Stimulated activated CD8-positive, alpha-beta memory T cell treated with anti-CD3 and anti-CD28 coated beads, Interleukin-12 subunit alpha, Interleukin-12 subunit beta, amount 100 ng/mL, for 4 hours (primary cell): ENCODE measurements around the gene LRRC4C.
"Not testable (repeated sequence)": the region's sequence is repeated elsewhere in the genome, so short reads cannot be mapped to it uniquely, and the experiment has no call there.

Source experiments
- DNase-seq: peaks from one replicate; pipeline ENCODE4 v3.0.0-alpha.2; 2020; ENCODE audit warnings: low read depth

Gene LRRC4C

DNA sequence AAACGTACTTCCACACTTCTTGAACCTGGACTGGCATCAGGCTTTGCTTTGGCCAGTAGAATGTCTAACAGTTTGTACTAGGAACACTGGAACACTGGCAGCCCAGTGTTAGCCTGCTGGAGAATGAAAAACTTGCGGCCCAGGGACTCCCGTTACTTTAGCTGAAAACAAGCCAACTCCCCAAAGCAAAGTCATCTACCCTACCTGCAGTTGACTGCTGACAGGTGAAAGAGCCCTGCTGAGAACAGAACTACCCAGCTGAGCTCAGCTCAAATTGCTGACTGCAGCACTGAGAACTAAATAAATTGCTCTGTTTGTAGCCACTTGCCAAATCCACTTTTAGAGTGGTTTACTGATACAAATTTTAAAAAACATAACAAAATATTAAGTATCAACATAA, 342.5 kb downstream of the LRRC4C start:
- no peak for DNase-seq

DNA sequence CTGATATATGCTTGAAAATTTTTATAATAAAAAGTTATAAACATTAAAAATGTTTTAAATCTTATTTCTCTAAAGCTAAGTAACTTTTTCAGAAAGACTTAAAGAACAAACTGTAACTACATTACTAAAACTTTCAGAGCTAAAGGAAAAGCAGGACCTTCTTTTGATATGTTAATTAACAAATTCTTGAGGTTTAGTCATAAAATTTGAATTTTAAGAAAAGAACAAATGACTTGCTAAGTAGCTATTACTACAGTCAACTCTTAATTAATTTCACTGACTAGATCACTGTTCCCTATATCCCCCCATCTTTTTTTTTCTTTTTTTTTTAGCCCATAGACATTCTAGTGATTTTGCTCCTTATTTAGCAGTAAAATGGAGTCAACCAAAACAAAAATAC, 344.4 kb downstream of the LRRC4C start:
- no peak for DNase-seq

DNA sequence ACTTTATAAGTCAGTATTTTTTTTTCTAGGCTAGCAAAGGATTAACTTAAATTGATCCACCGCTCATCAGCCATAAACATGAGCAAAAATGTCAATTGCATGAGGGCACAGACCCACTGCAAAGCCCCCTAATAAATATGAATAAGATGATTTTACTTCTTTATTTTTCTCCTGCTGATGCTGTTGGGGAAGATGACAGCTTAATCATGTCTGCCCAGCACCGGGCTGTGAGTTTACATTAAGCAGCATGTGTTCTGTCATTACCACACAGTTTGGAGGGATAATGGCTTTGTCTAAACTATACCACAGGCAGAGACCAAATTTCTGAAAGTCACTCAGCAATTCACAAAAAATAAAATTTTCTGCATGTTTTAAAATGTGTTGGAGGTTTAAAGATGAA, 346.3 kb downstream of the LRRC4C start:
- DNase-seq, result no peak

DNA sequence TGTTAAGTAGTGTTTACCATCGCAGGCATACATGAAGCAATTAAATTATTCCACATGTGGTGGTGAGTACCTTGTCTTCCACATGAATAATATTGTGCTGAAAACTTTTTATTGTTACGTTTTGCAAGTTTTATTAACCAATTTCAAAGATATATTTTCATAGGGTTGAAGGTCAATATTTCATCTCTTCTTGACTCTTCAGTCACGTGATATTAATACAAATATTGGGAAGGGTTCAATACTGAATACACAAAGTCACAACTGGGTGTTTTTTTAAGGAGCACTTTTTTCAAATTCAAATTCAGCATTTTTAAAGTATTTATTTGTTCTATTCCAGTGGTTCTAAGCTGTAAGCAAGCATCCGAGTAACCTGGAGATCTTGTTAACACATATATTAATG, 348.9 kb downstream of the LRRC4C start:
- DNase-seq, result no peak

DNA sequence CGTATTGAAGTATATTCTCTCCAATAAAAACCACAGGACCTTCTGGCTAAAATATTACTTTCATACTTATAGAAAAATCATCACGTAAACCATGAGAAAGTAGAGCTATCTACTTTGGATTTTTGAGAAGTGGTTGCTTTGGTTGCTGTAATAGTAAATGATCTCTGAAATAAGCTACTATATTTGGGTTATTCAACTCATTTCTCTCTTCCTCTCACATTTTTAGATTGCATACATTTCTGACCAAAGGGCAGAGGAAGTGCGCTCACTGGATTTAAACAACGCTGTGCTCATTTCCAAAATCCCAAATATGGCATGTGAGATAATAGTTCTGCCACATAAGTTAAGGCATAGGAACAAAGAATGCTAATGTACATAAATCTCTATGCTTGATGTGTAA, 357.0 kb downstream of the LRRC4C start:
- DNase-seq, result no peak

DNA sequence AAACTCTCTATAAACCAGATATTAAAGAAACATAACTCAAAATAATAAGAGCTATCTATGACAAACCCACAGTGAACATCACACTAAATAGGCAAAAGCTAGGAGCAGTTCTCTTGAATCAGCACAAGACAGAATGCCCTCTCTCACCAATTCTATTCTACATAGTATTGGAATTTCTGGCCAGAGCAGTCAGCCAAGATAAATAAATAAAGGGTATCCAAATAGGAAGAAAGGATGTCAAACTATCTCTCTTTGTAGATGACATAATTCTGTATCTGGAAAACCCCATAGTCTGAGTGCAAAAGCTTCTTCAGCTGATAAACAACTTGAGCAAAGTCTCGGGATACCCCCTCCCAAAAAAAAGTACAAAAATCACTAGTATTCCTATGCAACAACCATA, 359.8 kb downstream of the LRRC4C start:
- no peak for DNase-seq

DNA sequence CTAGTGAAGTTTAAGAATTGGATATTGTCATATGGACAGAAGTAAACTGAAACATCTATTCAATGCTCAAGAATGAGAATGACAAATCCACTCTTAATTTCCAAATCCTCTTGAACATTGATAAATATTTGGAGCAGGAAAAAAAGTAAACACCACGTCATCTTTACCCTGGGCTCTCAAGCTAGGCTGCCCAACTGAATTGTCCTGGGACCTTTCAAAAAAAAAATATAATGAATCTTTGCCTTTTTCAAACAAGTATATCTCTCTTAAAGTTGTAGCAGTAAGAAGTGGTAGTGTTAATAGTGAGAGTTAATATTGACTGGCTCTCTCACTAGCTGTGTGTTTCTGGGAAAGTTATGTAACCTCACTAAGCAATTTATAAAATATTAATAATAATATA, 374.3 kb downstream of the LRRC4C start:
- DNase-seq, result no peak

DNA sequence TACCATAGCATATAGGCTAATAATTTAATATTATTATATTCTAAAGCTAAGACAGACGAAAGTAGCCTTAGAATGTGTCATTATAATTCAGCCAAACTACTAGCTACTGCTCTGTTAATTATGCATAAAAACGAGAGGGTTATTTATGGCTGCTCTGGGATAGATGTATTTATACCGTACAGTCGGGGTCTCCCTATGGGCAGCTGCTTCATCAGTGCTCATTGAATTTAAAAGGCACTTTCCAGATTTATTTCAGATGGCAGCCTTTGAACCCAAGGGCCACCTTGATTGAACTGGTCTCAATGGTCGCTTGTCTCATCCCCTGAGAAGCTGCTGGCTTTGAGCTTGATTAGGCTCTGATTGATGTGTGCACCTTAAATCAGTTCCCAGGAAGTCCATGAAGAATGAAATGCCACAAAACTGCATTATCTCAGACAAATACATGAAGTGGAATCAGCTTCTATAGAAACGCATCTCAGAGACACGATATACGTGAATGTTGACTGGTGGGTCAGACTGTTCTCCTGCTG, 377.6 kb downstream of the LRRC4C start:
- DNase-seq, result no peak

DNA sequence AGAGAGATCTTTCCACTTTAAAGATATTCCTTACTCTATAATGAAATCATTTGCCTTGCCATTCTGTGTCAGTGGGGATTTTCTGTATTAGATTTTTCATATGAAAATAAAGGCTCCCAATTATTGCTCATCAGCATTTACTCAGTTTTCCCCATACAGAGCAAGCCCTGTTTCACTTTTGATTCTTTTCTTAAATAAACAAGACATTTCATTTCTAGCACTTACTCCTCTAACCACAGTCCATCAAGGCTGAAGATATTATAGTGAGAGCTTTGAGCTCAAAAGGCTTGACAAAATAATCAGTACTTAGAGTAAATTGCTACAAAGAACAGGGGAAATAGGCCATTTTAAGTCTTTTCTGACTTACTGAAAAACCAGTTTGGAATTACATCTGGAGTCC, 385.1 kb downstream of the LRRC4C start:
- DNase-seq, result no peak

DNA sequence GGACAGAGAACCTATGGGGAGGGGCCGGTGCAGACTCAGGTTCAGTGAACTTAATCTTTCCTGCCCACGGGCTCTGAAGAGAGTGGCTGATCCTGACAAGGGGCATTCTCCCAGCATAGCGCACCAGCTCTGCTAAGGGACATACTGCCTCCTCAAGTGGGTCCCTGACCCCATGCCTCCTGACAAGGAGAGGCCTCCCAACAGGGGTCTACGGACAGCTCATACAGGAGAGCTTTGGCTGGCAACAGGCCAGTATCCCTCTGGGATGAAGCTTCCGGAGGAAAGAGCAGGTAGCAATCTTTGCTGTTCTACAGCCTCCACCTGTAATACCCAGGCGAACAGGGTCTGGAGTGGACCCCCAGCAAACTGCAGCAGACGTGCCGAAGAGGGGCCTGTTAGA, 394.0 kb downstream of the LRRC4C start:
- DNase-seq, result no peak

DNA sequence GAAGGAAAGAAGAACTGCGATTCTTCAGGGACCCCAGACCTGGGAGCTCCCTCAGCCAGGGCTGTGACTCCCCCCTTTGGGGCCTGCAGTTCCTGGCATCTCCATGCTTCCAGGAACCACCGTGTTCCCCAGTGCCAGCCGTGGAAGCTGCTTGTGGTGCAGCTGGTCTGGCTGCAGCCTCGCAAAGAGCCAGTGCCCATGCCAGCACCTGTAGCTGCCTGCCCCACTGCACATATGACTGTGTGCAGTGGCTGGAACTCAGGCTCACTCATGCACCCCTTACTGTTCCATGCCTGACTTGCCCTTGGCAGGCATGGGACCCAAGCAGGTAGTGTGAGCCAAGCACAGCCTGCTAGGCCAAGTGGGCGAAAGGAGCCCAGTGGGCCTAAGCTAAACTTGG, 401.3 kb downstream of the LRRC4C start:
- DNase-seq, result no peak

DNA sequence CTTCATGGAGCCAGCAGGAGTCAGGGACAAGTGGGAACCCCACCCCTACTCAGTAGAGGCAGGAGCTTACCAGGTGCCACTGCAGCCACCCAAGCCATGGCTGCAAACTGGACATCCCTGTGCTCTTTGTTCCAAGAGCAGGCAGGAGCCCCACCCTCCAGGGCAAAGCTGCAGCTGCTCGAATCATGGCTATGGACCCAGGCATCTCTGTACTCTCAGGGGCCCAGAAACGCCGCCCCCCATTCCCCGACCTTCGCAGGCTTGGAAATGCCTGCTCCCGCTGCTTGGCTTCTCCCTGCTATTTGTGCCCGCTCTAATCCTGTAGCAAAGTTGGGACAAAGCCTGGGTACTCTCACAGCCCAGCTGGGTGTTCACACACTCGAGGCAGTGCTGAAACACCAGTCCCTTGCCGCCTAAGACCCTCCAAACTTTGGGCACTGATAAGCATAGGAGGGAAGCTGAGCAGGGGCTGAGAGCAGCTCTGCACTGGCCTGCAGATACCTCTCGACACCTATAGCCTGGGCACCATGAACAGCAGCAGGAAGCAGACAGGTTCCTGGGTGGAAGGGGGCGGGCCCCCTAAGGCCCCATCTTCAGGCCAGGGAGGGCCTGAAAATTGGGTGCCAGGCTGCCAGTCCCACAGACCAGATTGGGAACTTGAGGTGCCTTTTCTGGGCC, 402.4 kb downstream of the LRRC4C start:
- DNase-seq, result no peak

DNA sequence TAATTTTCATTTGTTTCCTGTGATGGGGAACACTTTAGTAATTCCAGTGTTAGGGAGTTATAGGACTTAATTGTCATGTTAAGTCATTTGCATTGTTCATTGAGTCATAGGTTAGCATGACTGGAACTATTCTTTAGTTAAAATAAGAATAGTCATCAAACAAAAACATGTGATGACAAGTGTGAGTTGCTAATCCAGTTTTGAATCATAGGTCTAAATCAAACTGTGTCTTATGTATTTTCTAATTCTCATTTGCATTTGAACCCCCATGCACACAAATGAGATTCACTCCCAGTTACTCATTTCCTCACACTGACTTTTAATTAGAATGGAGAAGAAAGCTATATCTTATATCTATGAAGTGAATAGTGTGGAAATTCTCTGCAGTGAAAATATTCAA, 405.6 kb downstream of the LRRC4C start:
- DNase-seq, result no peak

DNA sequence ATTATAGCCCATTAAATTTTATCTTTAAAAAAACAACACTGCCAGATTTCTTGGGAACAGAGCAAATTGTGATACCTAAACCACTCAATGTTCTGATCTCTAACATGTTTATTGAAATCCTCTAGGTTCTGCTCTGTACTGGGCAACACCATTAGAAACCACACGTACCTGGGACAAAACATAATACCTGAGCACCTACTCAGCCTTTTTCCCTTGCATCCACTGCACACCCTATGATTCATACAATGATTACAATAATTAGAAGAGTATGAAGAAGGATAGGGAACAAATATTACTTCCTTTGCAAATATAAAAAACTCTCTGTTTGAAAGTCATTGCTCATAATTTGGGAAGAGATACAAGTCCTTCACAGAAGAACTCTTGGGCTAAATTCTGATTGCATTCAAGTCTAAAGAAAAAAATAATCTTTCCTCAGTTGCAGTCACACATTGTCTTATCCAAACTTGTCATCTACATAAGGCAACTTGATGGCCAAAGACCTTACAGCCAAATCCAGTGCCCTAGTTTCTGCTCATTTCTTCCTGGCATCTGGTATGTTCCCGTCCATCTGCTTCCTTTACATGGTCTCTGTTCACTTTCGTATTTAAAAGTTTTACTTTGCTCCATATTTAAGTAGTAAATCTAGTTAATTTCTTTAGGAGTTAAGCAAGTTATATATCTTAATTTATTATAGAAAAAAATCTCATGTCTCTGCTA, 407.4 kb downstream of the LRRC4C start:
- no peak for DNase-seq

DNA sequence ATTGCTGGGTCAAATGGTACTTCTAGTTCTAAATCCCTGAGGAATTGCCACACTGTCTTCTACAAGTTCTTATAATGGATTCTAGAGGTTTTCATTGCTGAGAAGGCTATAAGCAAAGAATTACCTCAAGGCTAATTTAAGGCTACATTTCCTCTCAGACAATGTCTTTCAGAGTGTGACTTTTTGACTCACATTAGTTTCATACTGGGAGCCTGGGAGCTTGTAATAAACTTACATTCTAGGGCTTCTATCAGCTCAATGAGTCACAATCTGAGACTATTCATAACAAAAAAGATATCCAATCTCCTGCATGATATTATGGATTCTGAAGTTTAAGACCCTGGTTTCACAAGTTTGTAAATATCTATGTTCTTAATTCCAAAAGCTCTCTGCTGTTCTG, 408.7 kb downstream of the LRRC4C start:
- no peak for DNase-seq

DNA sequence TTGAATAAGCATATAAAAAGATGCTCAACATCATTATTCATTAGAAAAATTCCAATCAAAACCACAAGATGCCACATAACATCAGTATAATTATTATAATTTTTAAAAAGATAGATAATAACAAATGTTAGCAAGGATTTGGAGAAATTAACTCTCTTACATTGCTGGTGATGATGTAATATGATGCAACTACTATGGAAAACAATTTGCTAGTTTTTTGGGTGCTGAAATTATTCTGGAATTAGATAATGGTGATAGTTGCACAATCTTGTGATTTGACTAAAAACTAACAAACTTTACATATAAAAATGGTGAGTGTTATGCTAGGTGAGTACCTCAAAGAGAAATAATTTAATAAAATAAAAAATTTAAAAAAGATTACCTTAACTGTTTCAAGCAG, 412.2 kb downstream of the LRRC4C start:
- DNase-seq, result no peak

DNA sequence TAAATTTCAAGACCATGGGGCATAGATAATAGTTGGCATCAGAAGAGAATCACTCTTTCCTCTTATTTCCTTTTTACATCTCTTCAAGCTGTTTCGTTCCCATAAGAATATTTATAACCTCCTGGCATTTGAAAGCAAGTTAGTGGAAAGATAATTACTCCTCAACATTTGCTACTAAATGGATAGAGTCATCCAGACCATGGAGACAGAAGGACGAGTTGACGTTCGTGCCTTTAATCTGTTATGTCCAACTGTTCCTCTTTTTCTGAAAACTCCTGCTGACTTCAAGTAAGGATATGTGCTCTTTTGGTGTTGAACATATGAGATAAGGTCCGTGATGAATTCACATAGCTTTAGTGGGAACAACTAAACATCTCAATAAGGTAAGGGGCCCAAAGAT, 414.2 kb downstream of the LRRC4C start:
- no peak for DNase-seq

DNA sequence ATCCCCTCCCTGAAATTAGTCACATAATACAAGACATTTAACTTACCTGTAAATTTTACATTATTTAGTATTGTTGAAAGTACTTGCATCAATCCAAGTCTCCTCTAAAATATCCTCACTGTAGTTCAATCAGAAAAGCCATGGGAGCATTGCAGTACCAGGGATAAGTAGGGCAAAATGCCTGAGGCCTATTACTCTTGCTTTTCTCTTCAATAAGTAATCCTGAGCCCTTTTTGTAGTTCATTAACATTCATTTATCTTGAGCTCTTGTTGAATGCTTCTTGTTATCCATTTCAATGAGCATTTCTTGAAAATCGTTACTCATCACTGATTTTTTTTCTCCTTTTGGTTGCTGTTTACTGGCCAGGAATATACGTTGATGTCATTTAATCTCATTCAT, 414.7 kb downstream of the LRRC4C start:
- DNase-seq, result no peak

DNA sequence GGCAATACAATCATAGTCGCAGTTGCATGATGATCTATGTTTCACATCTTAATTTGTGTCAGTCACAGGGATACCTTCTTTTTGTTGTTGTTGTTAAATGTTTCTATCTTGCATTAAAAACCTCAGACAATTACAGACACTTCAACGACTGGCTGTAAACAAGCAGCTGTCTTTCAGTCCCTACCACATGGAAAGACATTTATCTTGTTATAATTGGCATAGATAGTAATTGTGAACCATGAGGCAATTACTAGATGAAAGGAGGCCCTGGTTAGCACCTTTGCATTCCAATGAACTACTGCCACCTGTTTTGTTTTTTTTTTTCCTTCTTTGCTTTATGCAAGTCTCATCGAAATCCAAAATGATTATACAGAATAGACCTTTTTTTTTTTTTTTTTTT, 416.8 kb downstream of the LRRC4C start:
- no peak for DNase-seq

DNA sequence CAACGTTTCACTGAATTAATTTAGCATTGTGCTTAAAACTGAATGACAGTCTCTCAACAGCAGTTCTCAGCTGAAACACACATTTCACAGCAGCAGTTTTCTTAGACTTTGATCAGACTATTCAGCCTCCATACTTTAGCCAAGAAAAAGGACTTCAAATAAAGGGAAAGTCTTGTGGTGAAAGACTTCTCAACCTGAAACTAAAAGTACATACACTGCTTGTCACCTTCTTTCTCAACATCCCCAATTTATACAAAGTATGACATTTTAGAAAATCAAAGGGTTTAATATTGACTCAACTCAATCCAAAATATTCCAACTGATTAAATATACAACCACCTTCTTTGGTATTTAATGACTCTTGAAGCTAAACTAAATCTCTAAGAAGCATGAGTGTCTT, 419.0 kb downstream of the LRRC4C start:
- DNase-seq, result no peak

DNA sequence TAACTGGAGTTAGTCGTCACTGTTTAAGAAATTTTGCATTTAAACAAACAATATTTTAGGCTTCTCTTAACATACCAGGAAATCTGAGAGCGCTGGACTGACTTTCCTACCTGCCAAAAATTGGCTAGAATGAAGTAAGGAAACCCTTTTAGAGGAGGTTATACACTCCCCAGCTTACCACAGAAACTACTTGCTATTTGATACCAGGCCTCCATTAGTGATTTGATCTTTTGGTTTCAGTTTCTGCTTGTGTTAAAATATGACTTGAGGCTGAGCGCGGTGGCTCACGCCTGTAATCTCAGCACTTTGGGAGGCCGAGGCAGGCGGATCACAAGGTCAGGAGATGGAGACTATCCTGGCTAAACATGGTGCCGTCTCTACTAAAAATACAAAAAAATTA, 419.9 kb downstream of the LRRC4C start:
- no peak for DNase-seq

DNA sequence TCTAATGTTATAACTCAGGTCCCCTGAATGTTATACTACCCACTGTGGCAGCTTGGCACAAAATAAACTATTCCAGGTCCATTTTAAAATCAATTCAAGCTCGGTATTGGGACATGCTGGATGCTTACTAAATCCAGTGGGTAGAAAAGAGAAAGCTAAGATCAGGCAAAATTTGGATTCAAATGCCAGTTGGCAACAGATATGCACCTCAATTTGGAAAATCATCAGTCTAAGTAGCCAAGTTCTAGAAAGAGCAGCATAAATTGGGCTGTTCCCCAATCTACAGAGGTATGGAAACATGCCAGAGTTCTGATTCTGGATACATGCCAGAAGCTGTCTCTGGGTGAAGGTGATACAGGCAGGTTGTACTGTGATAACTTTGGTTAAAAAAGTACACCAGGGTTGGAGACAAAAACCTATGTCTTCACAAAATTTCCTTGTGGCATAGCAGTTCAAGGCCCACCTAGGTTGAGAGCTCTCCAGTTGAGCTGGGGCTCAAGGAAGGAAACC, 427.8 kb downstream of the LRRC4C start:
- DNase-seq, result no peak

DNA sequence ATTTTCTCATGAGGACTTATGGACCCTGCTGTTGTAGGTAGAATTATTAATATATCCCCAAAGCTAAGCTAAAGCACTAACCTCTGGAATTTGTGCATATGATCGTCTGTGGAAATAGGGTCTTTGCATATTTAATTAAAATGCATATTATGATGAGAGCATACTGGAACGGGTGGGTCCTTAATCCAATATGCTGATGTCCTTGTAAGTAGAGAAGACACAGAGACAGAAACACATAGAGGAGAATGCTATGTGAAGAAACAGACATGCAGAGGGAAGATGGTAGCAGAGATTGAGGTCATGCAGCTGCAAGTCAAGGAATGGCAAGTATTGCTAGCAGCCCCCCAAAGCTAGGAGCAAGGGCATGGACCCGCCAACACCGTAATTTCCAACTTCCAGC, 439.2 kb downstream of the LRRC4C start:
- no peak for DNase-seq

DNA sequence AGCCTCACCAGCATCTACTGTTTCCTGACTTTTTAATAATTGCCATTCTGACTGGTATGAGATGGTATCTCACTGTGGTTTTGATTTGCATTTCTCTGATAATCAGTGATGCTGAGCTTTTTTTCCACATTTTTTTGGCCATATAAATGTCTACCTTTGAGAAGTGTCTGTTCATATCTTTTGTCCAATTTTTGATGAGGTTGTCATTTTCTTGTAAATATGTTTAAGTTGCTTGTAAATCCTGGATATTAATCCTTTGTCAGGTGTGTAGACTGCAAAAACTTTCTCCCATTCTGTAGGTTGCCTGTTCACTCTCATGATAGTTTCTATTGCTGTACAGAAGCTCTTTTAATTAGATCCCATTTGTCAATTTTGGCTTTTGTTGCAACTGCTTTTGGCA, 439.8 kb downstream of the LRRC4C start:
- DNase-seq, result not testable (repeated sequence)
